K562 (cell line): ENCODE measurements around the gene RALGPS1.

Source experiments
- MYNN ChIP-seq, 2 experiments: sonication (generic); formaldehyde crosslinking in 1 of 2; IDR thresholded peaks; 2 replicates each; pipeline versions ENCODE4 v1.5.0 to v1.6.1; 2016 to 2020; ENCODE audit warnings: antibody characterized with exemption in 1 of 2, missing genetic modification reagents in 1 of 2
- NFIC ChIP-seq: fragments of 450-650 bp; IDR thresholded peaks from 2 replicates; pipeline ENCODE4 v1.6.1; 2017; ENCODE audit warnings: mild to moderate bottlenecking, inconsistent platforms
- ZNF780A ChIP-seq: fragments of 250-450 bp; sonication (Bioruptor Pico); IDR thresholded peaks from 2 replicates; pipeline ENCODE4 v1.5.0; 2021; ENCODE audit warnings: mild to moderate bottlenecking
- TF ChIP-seq, protein P1 (sequence below), 3 experiments: IDR thresholded peaks in 2 of 3; conservative IDR thresholded peaks in 1 of 3; 2 replicates each; pipeline ENCODE4 v1.5.1; 2011 to 2012; ENCODE audit warnings: low read length in 3 of 3, mild to moderate bottlenecking in 3 of 3, control low read depth in 2 of 3, improper control_type of control experiment in 1 of 3, inconsistent platforms in 1 of 3, low read depth in 1 of 3, mixed read lengths in 1 of 3, moderate library complexity in 1 of 3; ENCODE audit not compliant: insufficient read depth in 2 of 3

DNA sequence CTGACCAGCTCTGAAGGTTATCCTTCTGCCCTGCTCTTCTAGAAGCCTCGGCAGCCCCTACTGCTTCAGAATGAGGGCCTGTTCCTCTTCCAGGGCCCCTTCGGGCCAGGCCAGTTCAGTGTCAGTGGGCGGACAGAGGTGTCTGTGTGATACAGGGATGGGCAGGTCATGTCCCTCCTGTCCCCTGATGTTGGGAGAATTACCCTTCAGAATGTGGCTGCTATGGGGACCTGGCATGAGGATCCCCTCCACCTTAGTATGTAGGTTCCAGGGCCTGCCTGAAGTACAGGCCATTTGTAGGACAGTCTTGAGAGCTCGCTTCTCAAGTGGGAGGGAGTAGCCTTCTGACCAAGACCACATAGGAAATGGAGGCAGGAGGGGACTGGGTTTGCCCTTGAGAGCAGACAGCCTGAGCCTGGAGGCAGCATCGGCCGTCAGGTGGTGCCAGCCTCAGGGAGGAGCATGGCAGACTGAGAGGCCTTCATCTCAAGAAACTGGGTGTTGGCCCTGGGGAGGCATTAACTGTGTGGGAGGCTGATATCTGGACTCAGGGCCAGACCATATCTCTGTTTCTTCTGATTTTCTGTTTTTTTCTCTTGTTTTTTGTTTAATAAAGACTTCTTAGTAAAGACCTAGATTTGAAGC is 175.9 kb downstream of the RALGPS1 start:
- TF ChIP-seq, protein P1, sequence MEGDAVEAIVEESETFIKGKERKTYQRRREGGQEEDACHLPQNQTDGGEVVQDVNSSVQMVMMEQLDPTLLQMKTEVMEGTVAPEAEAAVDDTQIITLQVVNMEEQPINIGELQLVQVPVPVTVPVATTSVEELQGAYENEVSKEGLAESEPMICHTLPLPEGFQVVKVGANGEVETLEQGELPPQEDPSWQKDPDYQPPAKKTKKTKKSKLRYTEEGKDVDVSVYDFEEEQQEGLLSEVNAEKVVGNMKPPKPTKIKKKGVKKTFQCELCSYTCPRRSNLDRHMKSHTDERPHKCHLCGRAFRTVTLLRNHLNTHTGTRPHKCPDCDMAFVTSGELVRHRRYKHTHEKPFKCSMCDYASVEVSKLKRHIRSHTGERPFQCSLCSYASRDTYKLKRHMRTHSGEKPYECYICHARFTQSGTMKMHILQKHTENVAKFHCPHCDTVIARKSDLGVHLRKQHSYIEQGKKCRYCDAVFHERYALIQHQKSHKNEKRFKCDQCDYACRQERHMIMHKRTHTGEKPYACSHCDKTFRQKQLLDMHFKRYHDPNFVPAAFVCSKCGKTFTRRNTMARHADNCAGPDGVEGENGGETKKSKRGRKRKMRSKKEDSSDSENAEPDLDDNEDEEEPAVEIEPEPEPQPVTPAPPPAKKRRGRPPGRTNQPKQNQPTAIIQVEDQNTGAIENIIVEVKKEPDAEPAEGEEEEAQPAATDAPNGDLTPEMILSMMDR (IDR thresholded peaks at IDR 0.05 in 2 of 3, conservative IDR thresholded peaks at IDR 0.05 in 1 of 3; ENCODE audit: insufficient read depth in 2 of 3, low read depth in 1 of 3, low read length in 3 of 3): no peak
- TF ChIP-seq NFIC (no peak), ZNF780A (CRISPR knock-in tag) (no peak), MYNN (IDR thresholded peaks at IDR 0.05) (no peak), MYNN (CRISPR knock-in tag; IDR thresholded peaks at IDR 0.05) (no peak)
